Measurements from ENCODE around the gene CPA1. TPM values are rescaled to one million over a fixed set of nuclear protein-coding genes. Genes with fewer than 3 reads are reported as not detected.

CPA1 gene
- total RNA-seq, 1 donor from 2014 or later: not detected

- POLR2A ChIA-PET: no interaction called here
- no peak overlapping the region for H3K27ac Mint-ChIP-seq
These were observed 13.7 kb upstream of the CPA1 start for GRCh38 chr7:130366564-130366963.

GRCh38 chr7:130367088-130367755 is 13.1 kb upstream of the CPA1 start:
- Mint-ChIP-seq H3K4me1 (no peaks in the 10 kb centered on the region), H3K27me3 (no peaks in the 10 kb centered on the region), H3K9me3 (no peaks in the 10 kb centered on the region), H3K4me3 (no peak overlapping the region), H3K27ac (no peak overlapping the region), H3K36me3 (ENCODE audit: low read depth) (no peaks in the 10 kb centered on the region)
- POLR2A ChIA-PET: no interaction called here
- ATAC-seq (ENCODE audit: low read depth): no peak
- intact Hi-C loops (cut with micrococcal nuclease): no loop called here
- TF ChIP-seq CTCF (IDR thresholded peaks at IDR 0.05): no peak
- CTCF ChIA-PET: no interaction called here
- DNase-seq: no peak

More at GRCh38 chr7:130366564-130366963, 13.7 kb upstream of the CPA1 start:
- no peak for TF ChIP-seq CTCF (IDR thresholded peaks at IDR 0.05)
- no peaks in the 10 kb centered on the region for H3K27me3 Mint-ChIP-seq
- no peak for ATAC-seq (ENCODE audit: low read depth)
- no peak overlapping the region for H3K4me3 Mint-ChIP-seq
- no peaks in the 10 kb centered on the region for H3K4me1 Mint-ChIP-seq
- H3K9me3 Mint-ChIP-seq: no peaks in the 10 kb centered on the region
- DNase-seq: no peak
- intact Hi-C loops (cut with micrococcal nuclease): no loop called here
- CTCF ChIA-PET: no interaction called here
- no peaks in the 10 kb centered on the region for H3K36me3 Mint-ChIP-seq (ENCODE audit: low read depth)

GRCh38 chr7:130367836-130368746 is 12.2 kb upstream of the CPA1 start:
- Mint-ChIP-seq H3K27ac (no peak overlapping the region), H3K4me3 (no peak overlapping the region)

DNA sequence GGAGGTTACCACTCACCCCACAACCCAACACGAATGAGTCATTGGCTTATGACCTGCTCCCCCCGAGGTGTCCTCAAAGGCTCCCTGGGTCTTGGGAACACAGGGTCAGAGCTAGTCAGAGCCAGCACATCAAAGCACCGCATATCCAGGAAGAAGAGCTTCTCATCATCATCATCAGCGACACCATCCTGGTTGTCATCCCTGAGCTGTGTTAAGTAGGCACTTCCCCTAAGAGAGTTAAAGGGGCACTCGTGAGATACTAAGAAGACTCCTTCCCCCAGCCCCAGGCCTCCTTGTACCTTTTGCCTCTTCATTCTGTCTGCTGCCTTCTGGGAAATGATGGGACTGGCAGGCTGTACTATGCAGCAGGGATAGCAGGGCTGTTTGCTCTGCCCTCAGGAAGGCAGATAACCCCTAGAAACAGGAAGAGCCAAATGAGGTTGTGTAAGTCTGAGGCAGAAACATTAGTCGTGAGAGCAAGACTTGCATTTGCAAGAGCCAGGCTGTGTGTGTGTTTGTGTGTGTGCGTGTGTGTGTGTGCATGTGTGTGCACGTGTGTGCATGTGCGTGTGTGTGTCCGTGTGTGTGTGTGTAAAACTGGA is 11.1 kb upstream of the CPA1 start:
- H3K27ac Mint-ChIP-seq: no peak overlapping the region
- intact Hi-C loops (cut with micrococcal nuclease): no loop called here
- TF ChIP-seq CTCF (IDR thresholded peaks at IDR 0.05): no peak
- H3K4me1 Mint-ChIP-seq: no peaks in the 10 kb centered on the region
- ChIA-PET POLR2A (no interaction called here), CTCF (no interaction called here)
- H3K4me3 Mint-ChIP-seq: no peak overlapping the region
- H3K27me3 Mint-ChIP-seq: no peaks in the 10 kb centered on the region
- no peaks in the 10 kb centered on the region for H3K9me3 Mint-ChIP-seq
- ATAC-seq (ENCODE audit: low read depth) (no peak), DNase-seq (no peak)
- no peaks in the 10 kb centered on the region for H3K36me3 Mint-ChIP-seq (ENCODE audit: low read depth)

More at GRCh38 chr7:130367836-130368746, 12.2 kb upstream of the CPA1 start:
- ATAC-seq (ENCODE audit: low read depth) (no peak), DNase-seq (no peak)
- POLR2A ChIA-PET: no interaction called here
- H3K9me3 Mint-ChIP-seq: no peaks in the 10 kb centered on the region
- no peaks in the 10 kb centered on the region for H3K36me3 Mint-ChIP-seq (ENCODE audit: low read depth)
- H3K27me3 Mint-ChIP-seq: no peaks in the 10 kb centered on the region
- intact Hi-C loops (cut with micrococcal nuclease): no loop called here
- CTCF ChIA-PET: no interaction called here
- H3K4me1 Mint-ChIP-seq: no peaks in the 10 kb centered on the region
- TF ChIP-seq CTCF (IDR thresholded peaks at IDR 0.05): no peak

Data from activated B cell treated with CpG ODN at 0.5 μM for 24 hours (primary cell).